Karpas-422 (cell line): Measurements from ENCODE around the gene FBXO8. TPM values are rescaled to one million over a fixed set of nuclear protein-coding genes. Genes with fewer than 3 reads are reported as not detected.

ENCODE experiments used
- DNase-seq: peaks from one replicate; pipeline ENCODE4 v3.0.0-alpha.2; 2015
- H2AFZ ChIP-seq: fragments of 200-600 bp; sonication (generic); 2 replicates; pipeline ENCODE4 v1.6.1; 2014; ENCODE audit warnings: antibody characterized with exemption, low read length, mixed read lengths
- H3K27ac ChIP-seq: fragments of 200-600 bp; sonication (generic); 2 replicates; pipeline ENCODE4 v1.5.1; 2014; ENCODE audit warnings: mild to moderate bottlenecking, low read length, moderate library complexity
- H3K27me3 ChIP-seq: fragments of 200-600 bp; sonication (generic); 2 replicates; pipeline ENCODE4 v1.6.1; 2014; ENCODE audit warnings: low read length, mixed read lengths
- H3K36me3 ChIP-seq: fragments of 200-600 bp; sonication (generic); 2 replicates; pipeline ENCODE4 v1.6.1; 2014; ENCODE audit warnings: low read length, mixed read lengths; ENCODE audit not compliant: insufficient read depth
- H3K4me1 ChIP-seq: fragments of 200-600 bp; sonication (generic); 2 replicates; pipeline ENCODE4 v1.6.1; 2014; ENCODE audit warnings: mild to moderate bottlenecking, low read length, mixed read lengths
- H3K4me2 ChIP-seq: fragments of 200-600 bp; sonication (generic); 2 replicates; pipeline ENCODE4 v1.6.1; 2014; ENCODE audit warnings: low read length, low read depth, mild to moderate bottlenecking; ENCODE audit not compliant: poor library complexity, severe bottlenecking
- H3K4me3 ChIP-seq: fragments of 200-600 bp; sonication (generic); 2 replicates; pipeline ENCODE4 v1.5.1; 2014; ENCODE audit warnings: mild to moderate bottlenecking, antibody characterized with exemption, low read length, mixed read lengths
- H3K79me2 ChIP-seq: fragments of 200-600 bp; sonication (generic); 2 replicates; pipeline ENCODE4 v1.6.1; 2014; ENCODE audit warnings: mild to moderate bottlenecking, low read length, mixed read lengths
- H3K9ac ChIP-seq: fragments of 200-600 bp; sonication (generic); 2 replicates; pipeline ENCODE4 v1.6.0; 2014; ENCODE audit warnings: low read length
- H3K9me2 ChIP-seq: fragments of 200-600 bp; sonication (generic), shearing (Covaris generic); replicated peaks from 2 replicates; pipeline ENCODE4 v1.6.0; 2014; ENCODE audit warnings: mild to moderate bottlenecking, low read length, moderate library complexity; ENCODE audit not compliant: insufficient read depth
- H3K9me3 ChIP-seq: fragments of 300-700, 200-600 bp; sonication (generic); 2 replicates; pipeline ENCODE4 v1.6.1; 2014; ENCODE audit warnings: low read length, mixed read lengths
- H4K20me1 ChIP-seq: fragments of 200-600 bp; sonication (generic); 2 replicates; pipeline ENCODE4 v1.6.1; 2014; ENCODE audit warnings: mild to moderate bottlenecking, antibody characterized with exemption, low read length, low read depth; ENCODE audit not compliant: insufficient read depth
- total RNA-seq: library from RNA; depleted of rRNA; stranded (reverse); fragments of >200 nt; shearing (Covaris generic); gene quantifications from 2 replicates; pipeline ENCODE4 v1.2.3, GENCODE V29; 2014; ENCODE audit warnings: low replicate concordance

FBXO8 gene
- total RNA-seq, 1 experiment from 2014 or later, result 13.5 TPM

- Histone ChIP-seq H2AFZ (no peak overlapping the region), H3K27me3 (no peaks in the 10 kb centered on the region)
Observed at GRCh38 chr4:174316954-174317353, 33.5 kb upstream of the FBXO8 start.

GRCh38 chr4:174316546-174316945 is 33.1 kb upstream of the FBXO8 start:
- Histone ChIP-seq H3K9ac (no peak overlapping the region), H4K20me1 (no peaks in the 10 kb centered on the region), H3K79me2 (no peaks in the 10 kb centered on the region), H3K27ac (no peak overlapping the region), H3K4me2 (no peak overlapping the region), H3K27me3 (no peaks in the 10 kb centered on the region), H3K36me3 (no peaks in the 10 kb centered on the region), H3K4me3 (no peak overlapping the region), H2AFZ (no peak overlapping the region), H3K9me2 (no peaks in the 10 kb centered on the region), H3K4me1 (no peaks in the 10 kb centered on the region), H3K9me3 (no peaks in the 10 kb centered on the region)
- no peak for DNase-seq

More at GRCh38 chr4:174316954-174317353, 33.5 kb upstream of the FBXO8 start:
- Histone ChIP-seq H3K4me1 (no peaks in the 10 kb centered on the region), H4K20me1 (no peaks in the 10 kb centered on the region), H3K36me3 (no peaks in the 10 kb centered on the region), H3K9ac (no peak overlapping the region), H3K4me3 (no peak overlapping the region), H3K9me3 (no peaks in the 10 kb centered on the region), H3K9me2 (no peaks in the 10 kb centered on the region), H3K4me2 (no peak overlapping the region), H3K27ac (no peak overlapping the region), H3K79me2 (no peaks in the 10 kb centered on the region)
- DNase-seq, result no peak

- Histone ChIP-seq H3K4me3 (no peak overlapping the region), H3K27ac (no peak overlapping the region), H4K20me1 (no peaks in the 10 kb centered on the region), H3K9ac (no peak overlapping the region), H3K79me2 (no peaks in the 10 kb centered on the region), H3K9me2 (no peaks in the 10 kb centered on the region), H3K36me3 (no peaks in the 10 kb centered on the region), H3K4me1 (no peaks in the 10 kb centered on the region), H3K27me3 (no peaks in the 10 kb centered on the region), H3K9me3 (no peaks in the 10 kb centered on the region), H3K4me2 (no peak overlapping the region), H2AFZ (no peak overlapping the region)
- DNase-seq, result no peak
Observed at GRCh38 chr4:174314770-174315169, 31.3 kb upstream of the FBXO8 start.

GRCh38 chr4:174314274-174314673 is 30.8 kb upstream of the FBXO8 start:
- no peak overlapping the region for H3K4me2 ChIP-seq
- DNase-seq, result no peak
- no peak overlapping the region for H2AFZ ChIP-seq
- H3K79me2 ChIP-seq, result no peaks in the 10 kb centered on the region
- H3K27me3 ChIP-seq, result no peaks in the 10 kb centered on the region
- H3K9me2 ChIP-seq, result no peaks in the 10 kb centered on the region
- no peaks in the 10 kb centered on the region for H4K20me1 ChIP-seq
- no peaks in the 10 kb centered on the region for H3K4me1 ChIP-seq
- no peak overlapping the region for H3K4me3 ChIP-seq
- H3K27ac ChIP-seq, result no peak overlapping the region
- no peak overlapping the region for H3K9ac ChIP-seq
- H3K9me3 ChIP-seq, result no peaks in the 10 kb centered on the region
- H3K36me3 ChIP-seq, result no peaks in the 10 kb centered on the region

GRCh38 chr4:174312993-174313392 is 29.5 kb upstream of the FBXO8 start:
- no peaks in the 10 kb centered on the region for H3K79me2 ChIP-seq
- H3K27ac ChIP-seq, result no peak overlapping the region
- H4K20me1 ChIP-seq, result no peaks in the 10 kb centered on the region
- H3K9me2 ChIP-seq, result no peaks in the 10 kb centered on the region
- no peaks in the 10 kb centered on the region for H3K4me1 ChIP-seq
- no peak overlapping the region for H2AFZ ChIP-seq
- H3K27me3 ChIP-seq, result no peaks in the 10 kb centered on the region
- no peaks in the 10 kb centered on the region for H3K9me3 ChIP-seq
- H3K36me3 ChIP-seq, result no peaks in the 10 kb centered on the region
- H3K4me2 ChIP-seq, result no peak overlapping the region
- no peak for DNase-seq
- no peak overlapping the region for H3K4me3 ChIP-seq
- no peak overlapping the region for H3K9ac ChIP-seq

- no peaks in the 10 kb centered on the region; the same call in 1 of the 2 replicates for H3K9me2 ChIP-seq
- H3K27me3 ChIP-seq, result no peaks in the 10 kb centered on the region
- DNase-seq, result no peak
- H3K4me2 ChIP-seq, result no peak overlapping the region
- no peak overlapping the region for H3K4me3 ChIP-seq
- no peak overlapping the region for H3K9ac ChIP-seq
- H3K4me1 ChIP-seq, result 0 out of 2 replicates have a peak, but pooled peaks cover 4% of the 10 kb centered on the region
- H3K36me3 ChIP-seq, result no peaks in the 10 kb centered on the region
- no peaks in the 10 kb centered on the region for H3K79me2 ChIP-seq
- no peak overlapping the region for H3K27ac ChIP-seq
- no peaks in the 10 kb centered on the region for H3K9me3 ChIP-seq
- no peaks in the 10 kb centered on the region for H4K20me1 ChIP-seq
- H2AFZ ChIP-seq, result no peak overlapping the region
Observed at GRCh38 chr4:174307694-174308093, 24.2 kb upstream of the FBXO8 start.

- Histone ChIP-seq H3K9me2 (no peaks in the 10 kb centered on the region; the same call in 1 of the 2 replicates), H3K27ac (no peak overlapping the region), H3K79me2 (no peaks in the 10 kb centered on the region), H3K4me2 (no peak overlapping the region), H3K4me3 (no peak overlapping the region), H3K36me3 (no peaks in the 10 kb centered on the region), H2AFZ (no peak overlapping the region), H3K9ac (no peak overlapping the region), H4K20me1 (no peaks in the 10 kb centered on the region), H3K27me3 (no peaks in the 10 kb centered on the region), H3K9me3 (no peaks in the 10 kb centered on the region), H3K4me1 (0 out of 2 replicates have a peak, but pooled peaks cover 4% of the 10 kb centered on the region)
- no peak for DNase-seq
Observed at GRCh38 chr4:174305961-174306360, 22.5 kb upstream of the FBXO8 start.

- DNase-seq, result no peak
- Histone ChIP-seq H4K20me1 (no peaks in the 10 kb centered on the region), H3K79me2 (no peaks in the 10 kb centered on the region), H2AFZ (no peak overlapping the region), H3K27ac (no peak overlapping the region), H3K9me3 (no peaks in the 10 kb centered on the region), H3K9ac (no peak overlapping the region), H3K4me3 (no peak overlapping the region), H3K9me2 (no peaks in the 10 kb centered on the region; the same call in 1 of the 2 replicates), H3K4me1 (0 out of 2 replicates have a peak, but pooled peaks cover 4% of the 10 kb centered on the region), H3K4me2 (no peak overlapping the region), H3K27me3 (no peaks in the 10 kb centered on the region), H3K36me3 (peaks cover 3% of the 10 kb centered on the region; the same call in 1 of the 2 replicates)
Observed at GRCh38 chr4:174304664-174305063, 21.2 kb upstream of the FBXO8 start.
